GM12873 (cell line): ENCODE data around the gene HOXB3.

Experiments used
- CTCF ChIP-seq: IDR thresholded peaks from 2 replicates; pipeline ENCODE4 v1.5.1; 2012; ENCODE audit warnings: low read depth, mild to moderate bottlenecking, moderate library complexity, low read length, control low read depth; ENCODE audit not compliant: insufficient read depth; ENCODE audit errors: missing control alignments

The HOXB3 gene

GRCh38 chr17:48592057-48592514 lies 2.0 kb upstream of the HOXB3 start:
- TF ChIP-seq CTCF, result no peak

GRCh38 chr17:48591255-48592056 lies 1.4 kb upstream of the HOXB3 start:
- TF ChIP-seq CTCF, result no peak

- no peak for TF ChIP-seq CTCF
Measured at GRCh38 chr17:48590607-48591161, 643 bp upstream of the HOXB3 start.

GRCh38 chr17:48589060-48589830 lies 796 bp downstream of the HOXB3 start:
- TF ChIP-seq CTCF, result no peak

- TF ChIP-seq CTCF, result no peak
Measured at GRCh38 chr17:48588528-48588927, 1.5 kb downstream of the HOXB3 start.

- TF ChIP-seq CTCF, result no peak
Measured at GRCh38 chr17:48588074-48588415, 2.0 kb downstream of the HOXB3 start.

GRCh38 chr17:48587276-48588073 lies 2.6 kb downstream of the HOXB3 start:
- TF ChIP-seq CTCF, result no peak
